Stimulated activated CD4-positive, alpha-beta T cell treated with anti-CD3 and anti-CD28 coated beads, Interleukin-12 subunit alpha, Interleukin-12 subunit beta, amount 100 ng/mL, for 4 hours (primary cell): ENCODE measurements around the gene LPP.
"Not testable (repeated sequence)": the region's sequence is repeated elsewhere in the genome, so short reads cannot be mapped to it uniquely, and the experiment has no call there.

ENCODE experiments used
- DNase-seq: peaks from one replicate; pipeline ENCODE4 v3.0.0-alpha.2; 2020

The LPP gene

GRCh38 chr3:188700501-188700900 is 546.5 kb downstream of the LPP start:
- no peak for DNase-seq

- DNase-seq, result no peak
Measured at GRCh38 chr3:188700918-188701317, 547.0 kb downstream of the LPP start.

- DNase-seq, result no peak
Measured at GRCh38 chr3:188701485-188701969, 547.6 kb downstream of the LPP start.

DNA sequence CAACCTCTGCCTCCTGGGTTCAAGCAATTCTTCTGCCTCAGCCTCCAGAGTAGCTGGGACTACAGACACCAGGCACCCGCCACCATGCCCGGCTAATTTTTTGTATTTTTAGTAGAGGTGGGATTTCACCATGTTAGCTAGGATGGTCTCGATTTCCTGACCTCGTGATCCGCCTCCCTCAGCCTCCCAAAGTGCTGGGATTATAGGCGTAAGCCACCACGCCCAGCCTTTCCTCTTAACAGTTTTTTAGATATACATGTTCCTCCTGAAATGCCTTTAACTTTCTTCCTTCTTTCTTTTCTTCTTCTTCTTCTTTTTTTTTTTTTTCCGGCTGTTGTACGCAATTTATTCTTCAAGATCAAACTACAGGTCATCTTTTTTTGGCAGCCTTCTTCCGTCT is 548.1 kb downstream of the LPP start:
- not testable (repeated sequence) for DNase-seq

DNA sequence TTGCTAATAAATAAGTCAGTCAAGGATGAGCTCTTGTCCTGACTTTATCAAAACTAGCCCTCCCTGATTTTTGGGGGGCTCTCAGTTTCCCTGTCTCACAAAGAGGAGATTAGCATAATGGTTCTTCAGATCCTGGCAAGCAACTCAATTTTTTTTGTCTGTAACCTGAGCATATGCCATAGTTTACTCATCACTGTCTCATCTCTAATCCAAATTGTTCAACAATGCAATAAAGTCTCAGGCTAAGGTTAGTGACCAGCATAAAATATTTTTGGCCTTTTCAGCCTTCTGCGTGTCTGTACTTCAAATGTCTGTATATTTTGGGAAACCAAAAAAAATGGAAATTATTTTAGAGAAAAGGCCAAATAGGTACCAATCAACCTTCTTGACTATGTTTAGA is 552.2 kb downstream of the LPP start:
- DNase-seq, result no peak

DNA sequence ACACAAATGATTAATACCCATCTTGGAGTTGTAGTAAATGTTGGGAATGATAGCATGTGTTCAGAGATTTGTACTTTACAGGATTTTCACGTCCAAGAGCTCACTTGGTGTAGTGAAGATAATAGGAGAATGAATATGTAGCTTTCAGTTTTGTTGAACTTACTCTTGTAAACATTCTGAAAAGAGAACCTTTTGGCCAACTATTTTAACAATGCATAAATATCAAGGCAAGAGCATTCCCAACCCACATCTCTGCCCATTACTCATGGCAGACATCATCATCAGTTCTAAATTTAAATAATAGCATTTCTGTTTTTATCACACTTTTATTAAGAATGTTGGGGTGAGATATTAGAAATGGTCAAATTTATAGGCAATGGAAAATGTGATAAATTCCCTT is 552.6 kb downstream of the LPP start:
- DNase-seq, result no peak

- DNase-seq, result no peak
Measured at GRCh38 chr3:188707381-188708288, 553.7 kb downstream of the LPP start.

GRCh38 chr3:188711881-188712247 is 557.9 kb downstream of the LPP start:
- DNase-seq, result no peak

DNA sequence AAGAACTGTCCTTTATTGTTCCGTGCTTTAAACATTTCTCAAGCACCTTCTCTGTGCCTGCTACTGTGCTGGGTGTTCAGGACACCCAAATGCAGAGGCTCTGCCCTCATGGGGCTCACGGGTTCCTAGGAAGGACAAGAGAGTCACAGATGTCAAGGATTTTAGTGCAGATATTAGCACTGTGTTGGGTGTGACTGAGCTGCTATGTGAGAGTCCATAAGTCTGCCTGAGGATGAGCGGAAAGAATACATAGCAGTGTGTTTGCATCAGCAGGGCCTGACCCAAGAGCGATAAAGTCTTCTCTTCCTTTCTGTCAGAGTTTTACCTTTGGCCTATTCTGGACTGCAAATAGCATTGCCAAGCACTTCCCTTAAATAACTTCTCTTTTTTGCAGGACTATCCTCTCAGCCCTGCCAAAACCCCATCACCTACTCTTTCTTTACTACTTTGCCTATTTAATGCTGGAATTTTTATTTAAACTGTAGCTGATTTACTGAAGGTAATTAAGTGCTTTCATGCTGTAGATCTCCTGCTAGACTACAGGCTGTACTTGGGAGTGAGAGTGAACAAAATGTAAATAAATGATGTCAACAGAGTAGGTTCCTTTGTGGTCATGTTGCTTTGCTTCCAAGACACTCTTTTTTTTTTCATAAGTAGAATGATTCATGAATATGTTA is 558.4 kb downstream of the LPP start:
- DNase-seq, result no peak

GRCh38 chr3:188712991-188713390 is 559.0 kb downstream of the LPP start:
- DNase-seq, result no peak

DNA sequence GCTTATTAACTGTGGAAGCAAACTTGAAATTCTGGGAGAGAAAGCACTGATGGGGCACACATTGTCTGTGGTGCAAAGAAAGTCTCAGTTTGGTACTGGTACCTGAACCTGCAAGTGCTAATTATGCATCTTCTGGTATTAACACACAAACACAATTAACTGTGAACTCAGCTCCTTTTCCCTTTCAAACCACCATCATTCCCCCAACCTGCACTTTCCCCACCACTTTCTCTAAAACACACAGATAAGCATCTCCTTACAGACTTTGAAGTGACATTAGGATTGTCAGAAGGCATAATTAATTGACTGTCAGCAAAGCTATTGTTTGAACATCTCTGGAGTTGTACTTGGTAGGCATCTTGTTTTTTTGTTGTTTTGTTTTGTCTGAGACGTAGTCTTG is 565.6 kb downstream of the LPP start:
- no peak for DNase-seq

- DNase-seq, result no peak
Measured at GRCh38 chr3:188720215-188720614, 566.3 kb downstream of the LPP start.

DNA sequence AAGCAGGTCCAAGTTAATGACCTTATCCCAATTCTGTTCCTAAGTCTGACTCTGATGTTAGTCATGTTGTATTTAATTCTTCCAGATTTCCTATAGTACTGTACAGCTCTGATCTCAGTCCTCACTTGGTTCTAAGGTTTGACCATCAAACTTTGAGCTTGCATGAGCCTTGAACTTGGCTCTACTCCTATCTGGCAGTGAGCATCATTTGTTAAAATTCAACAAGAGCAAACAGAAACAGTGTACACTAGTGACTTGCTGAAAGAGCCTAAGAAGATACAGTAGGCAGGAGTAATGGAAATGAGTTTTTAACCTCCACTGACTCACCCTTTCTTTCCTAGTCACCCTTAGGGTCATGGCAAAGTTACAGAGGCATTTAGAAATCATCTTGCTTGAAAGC is 566.7 kb downstream of the LPP start:
- DNase-seq, result no peak

DNA sequence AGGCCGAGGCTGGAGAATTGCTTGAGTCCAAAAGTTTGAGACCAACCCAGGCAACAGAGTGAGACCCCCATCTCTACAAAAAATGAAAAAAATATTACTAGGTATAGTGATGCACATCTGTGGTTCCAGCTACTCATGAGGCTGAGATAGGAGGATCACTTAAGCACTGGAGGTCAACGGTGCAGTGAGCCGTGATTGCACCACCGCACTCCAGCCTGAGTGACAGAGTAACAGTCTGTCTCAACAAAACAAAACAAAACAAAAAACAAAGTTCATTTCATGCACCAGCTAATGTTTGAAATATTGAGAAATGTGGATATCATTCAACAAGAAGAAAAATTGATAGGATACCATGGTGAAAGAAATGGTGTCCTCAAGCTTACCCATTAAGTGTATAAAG is 567.4 kb downstream of the LPP start:
- no peak for DNase-seq

DNA sequence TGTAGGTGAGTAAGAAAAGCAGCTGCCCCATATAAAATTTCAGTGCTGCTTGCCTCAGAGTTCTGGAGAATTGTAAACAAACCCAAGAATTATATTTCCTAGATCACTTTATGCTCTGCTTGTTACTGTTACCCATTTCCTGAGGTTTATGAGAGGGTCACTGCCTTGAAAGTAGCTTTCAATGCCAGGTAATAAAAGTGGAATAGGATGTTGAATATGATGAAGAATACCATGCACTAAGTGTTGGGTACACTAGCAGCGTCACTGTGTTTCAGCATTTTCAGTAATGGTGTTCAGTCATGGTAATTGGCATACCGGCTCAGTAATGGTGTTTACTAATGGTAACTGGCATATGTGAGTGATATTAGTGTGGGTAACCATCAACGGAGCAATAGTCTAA is 568.0 kb downstream of the LPP start:
- DNase-seq, result no peak

DNA sequence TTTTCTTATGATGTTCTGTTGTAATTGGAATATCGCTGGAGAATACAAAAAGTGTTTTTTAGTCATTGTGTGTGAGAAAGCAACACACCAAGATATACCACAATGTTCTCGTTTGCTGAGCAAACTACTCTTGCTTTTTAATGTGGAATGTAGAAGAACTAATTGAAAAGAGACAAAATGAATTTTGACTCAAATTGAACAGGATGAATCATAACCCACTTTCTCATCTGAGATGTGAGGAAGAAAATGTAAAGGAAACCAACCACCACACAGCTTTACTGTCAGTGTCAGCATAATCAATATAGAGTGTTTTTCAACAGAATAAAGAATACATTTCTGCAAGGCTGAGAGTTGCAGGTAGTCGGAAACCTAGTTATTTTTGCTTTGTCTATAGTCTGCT is 569.0 kb downstream of the LPP start:
- DNase-seq, result no peak

- no peak for DNase-seq
Measured at GRCh38 chr3:188727052-188727451, 573.1 kb downstream of the LPP start.

DNA sequence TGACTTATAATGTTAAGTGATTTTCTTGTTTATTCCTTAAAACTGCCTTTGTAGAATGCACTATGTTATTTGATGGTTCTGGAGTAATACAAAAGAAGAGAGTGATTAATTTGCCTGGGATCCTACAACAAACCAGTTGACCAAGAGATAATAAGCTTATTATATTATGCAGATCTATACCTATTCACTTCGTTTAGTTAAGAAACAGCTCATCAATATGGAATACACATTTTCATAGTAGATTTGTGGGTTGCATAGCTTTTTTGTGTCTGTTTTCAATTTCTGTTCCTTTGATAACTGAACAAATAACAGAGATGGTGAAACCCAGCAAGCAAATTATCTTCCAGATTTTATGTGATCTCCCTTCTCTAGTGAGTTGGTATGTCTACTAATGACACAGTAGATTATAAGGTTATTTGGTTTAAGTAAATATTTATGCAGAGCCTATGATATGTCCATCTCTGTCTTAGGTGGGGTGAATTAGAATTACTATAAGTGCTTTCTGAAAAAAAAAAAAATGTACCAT is 574.5 kb downstream of the LPP start:
- DNase-seq, result no peak

DNA sequence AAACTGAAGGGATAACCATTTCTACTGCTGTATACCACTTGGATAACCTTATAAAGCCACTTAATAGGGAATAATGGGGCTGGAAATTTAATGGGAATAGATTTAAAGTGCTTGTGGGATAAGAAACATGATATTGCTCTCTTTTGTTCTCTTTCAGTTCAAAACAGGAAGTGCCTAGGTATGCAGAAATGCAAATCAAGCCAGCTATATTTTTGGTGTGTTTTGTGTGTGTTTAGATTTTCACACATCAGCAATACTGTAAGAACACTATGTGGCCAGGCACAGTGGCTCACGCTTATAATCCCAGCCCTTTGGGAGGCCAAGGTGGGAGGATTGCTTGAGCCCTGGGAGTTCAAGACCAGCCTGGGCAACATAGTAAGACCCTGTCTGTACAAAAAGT is 575.5 kb downstream of the LPP start:
- DNase-seq, result no peak

GRCh38 chr3:188734395-188734794 is 580.4 kb downstream of the LPP start:
- no peak for DNase-seq

- no peak for DNase-seq
Measured at GRCh38 chr3:188739511-188739910, 585.6 kb downstream of the LPP start.

GRCh38 chr3:188740010-188740409 is 586.1 kb downstream of the LPP start:
- DNase-seq, result no peak

DNA sequence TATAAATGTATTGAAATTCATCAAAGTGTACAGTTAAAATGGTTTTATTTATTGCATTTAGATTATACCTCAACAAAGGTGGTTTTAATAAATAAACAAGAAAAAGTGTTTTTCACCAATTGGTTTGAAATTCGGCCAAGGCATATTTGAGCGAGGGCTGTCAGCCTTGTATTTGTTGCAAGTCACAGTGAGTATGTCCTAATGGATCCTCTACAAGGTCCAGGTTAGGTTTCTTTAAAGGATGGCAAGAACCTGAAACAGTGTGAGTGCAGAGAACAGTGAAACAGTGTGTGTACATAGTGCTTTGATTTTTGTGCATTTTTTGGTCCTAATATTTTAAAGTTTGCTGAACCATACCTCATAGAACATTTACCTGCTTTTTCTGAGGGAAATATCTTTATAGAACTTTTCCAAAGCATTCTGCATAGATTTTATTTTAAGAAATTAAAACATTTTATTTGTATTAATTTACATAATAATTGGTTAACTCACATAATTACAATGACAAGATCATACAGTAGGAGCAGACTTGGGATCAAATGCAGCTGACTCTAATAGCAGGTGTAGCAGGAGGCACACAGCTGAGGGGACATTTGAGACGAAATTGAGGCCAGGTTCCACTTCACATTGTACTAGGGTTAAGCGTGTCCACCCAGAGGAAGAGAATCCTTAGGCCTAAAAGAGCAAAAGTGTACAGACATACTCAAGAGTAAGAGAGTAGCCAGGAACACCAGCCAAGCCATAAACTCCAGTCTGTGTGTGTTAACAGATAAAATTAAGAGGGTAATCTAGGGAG is 589.0 kb downstream of the LPP start:
- no peak for DNase-seq
